OCI-LY1 (cell line): ENCODE measurements around the gene RDH5.

ENCODE experiments used
- CTCF ChIP-seq: fragments of 200-600 bp; sonication (generic), shearing (Covaris generic); IDR thresholded peaks from 2 replicates; pipeline ENCODE4 v1.5.1; 2017; ENCODE audit warnings: mild to moderate bottlenecking, antibody characterized with exemption, low read length, moderate library complexity, mixed read lengths
- EZH2 ChIP-seq: fragments of 200-600 bp; sonication (generic), shearing (Covaris generic); IDR thresholded peaks from 2 replicates; pipeline ENCODE4 v1.8.0; 2017; ENCODE audit warnings: borderline replicate concordance, mixed run types, mild to moderate bottlenecking, antibody characterized with exemption, low read length, moderate library complexity, mixed read lengths

DNA sequence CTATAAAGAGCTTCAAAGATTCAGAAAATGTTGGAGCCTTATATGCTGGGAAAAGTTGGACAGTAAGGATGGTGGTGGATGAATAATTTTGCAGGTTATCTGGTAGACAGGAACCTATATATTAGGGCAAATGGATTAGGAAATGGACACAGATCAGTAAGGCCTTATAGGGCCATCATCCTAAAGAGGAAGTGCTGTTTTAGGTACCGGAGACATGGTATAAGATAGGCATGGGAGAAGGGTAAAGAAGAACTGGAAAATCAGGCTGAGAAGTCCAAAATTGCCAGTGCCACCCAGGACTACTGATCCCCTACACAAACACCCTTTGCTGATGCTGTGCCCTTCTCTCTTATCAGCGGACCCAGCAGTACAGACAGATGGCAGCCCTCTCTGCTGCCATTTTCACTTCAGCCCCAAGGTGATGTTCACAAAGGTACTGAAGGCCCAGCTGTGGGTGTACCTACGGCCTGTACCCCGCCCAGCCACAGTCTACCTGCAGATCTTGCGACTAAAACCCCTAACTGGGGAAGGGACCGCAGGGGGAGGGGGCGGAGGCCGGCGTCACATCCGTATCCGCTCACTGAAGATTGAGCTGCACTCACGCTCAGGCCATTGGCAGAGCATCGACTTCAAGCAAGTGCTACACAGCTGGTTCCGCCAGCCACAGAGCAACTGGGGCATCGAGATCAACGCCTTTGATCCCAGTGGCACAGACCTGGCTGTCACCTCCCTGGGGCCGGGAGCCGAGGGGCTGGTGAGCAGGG is 28.2 kb downstream of the RDH5 start:
- TF ChIP-seq EZH2 = no peak
- no peak for TF ChIP-seq CTCF
